LHCN-M2 (cell line): ENCODE measurements around the gene KCNQ1. TPM values are rescaled to one million over a fixed set of nuclear protein-coding genes. Genes with fewer than 3 reads are reported as not detected.

ENCODE experiments used
- DNase-seq: peaks from one replicate; pipeline ENCODE4 v3.0.0-alpha.2; 2012; ENCODE audit warnings: low read depth
- total RNA-seq: library from RNA; depleted of rRNA; stranded (reverse); fragments of >200 nt; gene quantifications from 2 replicates; pipeline ENCODE4 v1.2.3, GENCODE V29; 2014

Gene KCNQ1
- total RNA-seq, 1 experiment from 2014 or later: not detected

- no peak for DNase-seq
Measured at GRCh38 chr11:2803186-2804091, 358.6 kb downstream of the KCNQ1 start.

GRCh38 chr11:2804189-2804588 is 359.4 kb downstream of the KCNQ1 start:
- no peak for DNase-seq

GRCh38 chr11:2804701-2805387 is 360.0 kb downstream of the KCNQ1 start:
- DNase-seq: no peak

- DNase-seq: no peak
Measured at GRCh38 chr11:2805388-2806056, 360.7 kb downstream of the KCNQ1 start.

GRCh38 chr11:2806351-2807024 is 361.7 kb downstream of the KCNQ1 start:
- DNase-seq: no peak

- no peak for DNase-seq
Measured at GRCh38 chr11:2807025-2807681, 362.3 kb downstream of the KCNQ1 start.

GRCh38 chr11:2807801-2808241 is 363.0 kb downstream of the KCNQ1 start:
- no peak for DNase-seq

GRCh38 chr11:2808850-2809846 is 364.3 kb downstream of the KCNQ1 start:
- no peak for DNase-seq

GRCh38 chr11:2809854-2810253 is 365.0 kb downstream of the KCNQ1 start:
- DNase-seq: no peak

GRCh38 chr11:2810411-2811205 is 365.8 kb downstream of the KCNQ1 start:
- DNase-seq: no peak

GRCh38 chr11:2811206-2812091 is 366.6 kb downstream of the KCNQ1 start:
- DNase-seq: no peak

GRCh38 chr11:2812371-2812991 is 367.7 kb downstream of the KCNQ1 start:
- no peak for DNase-seq

- DNase-seq: peak; percentile 79
Measured at GRCh38 chr11:2813141-2813908, 368.5 kb downstream of the KCNQ1 start.

GRCh38 chr11:2813968-2814367 is 369.2 kb downstream of the KCNQ1 start:
- no peak for DNase-seq

- no peak for DNase-seq
Measured at GRCh38 chr11:2814751-2815150, 369.9 kb downstream of the KCNQ1 start.

GRCh38 chr11:2815762-2816496 is 371.1 kb downstream of the KCNQ1 start:
- no peak for DNase-seq
